22Rv1 (cell line): ENCODE results near the gene IGSF9.

Experiments
- ZFX ChIP-seq: fragments of 450-650 bp; IDR thresholded peaks from 2 replicates; pipeline ENCODE4 v1.6.1; 2017; ENCODE audit warnings: antibody characterized with exemption, borderline replicate concordance
- TF ChIP-seq, protein P1 (sequence below): fragments of 450-650 bp; IDR thresholded peaks from 2 replicates; pipeline ENCODE4 v1.5.1; 2017; ENCODE audit warnings: mild to moderate bottlenecking

DNA sequence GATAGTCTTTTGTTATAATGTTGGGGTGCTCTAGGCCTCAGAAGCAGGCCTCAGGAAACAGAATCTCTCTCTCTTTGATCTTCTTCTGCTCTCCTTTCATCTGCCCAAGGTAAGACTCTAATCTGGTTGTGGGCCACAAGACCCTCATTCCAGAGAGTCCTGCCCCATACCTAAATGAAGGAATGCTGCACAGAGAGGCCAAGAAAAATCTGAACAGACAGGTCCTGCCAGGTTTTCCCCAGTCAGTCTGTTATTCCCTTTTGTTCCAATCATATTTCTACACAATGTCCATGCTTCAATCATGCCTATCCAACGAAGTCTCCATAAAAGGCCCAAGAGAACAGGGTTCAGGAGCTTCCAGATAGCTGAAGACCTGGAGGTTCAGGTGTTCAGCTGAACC, 38.5 kb downstream of the IGSF9 start:
- TF ChIP-seq, protein P1, sequence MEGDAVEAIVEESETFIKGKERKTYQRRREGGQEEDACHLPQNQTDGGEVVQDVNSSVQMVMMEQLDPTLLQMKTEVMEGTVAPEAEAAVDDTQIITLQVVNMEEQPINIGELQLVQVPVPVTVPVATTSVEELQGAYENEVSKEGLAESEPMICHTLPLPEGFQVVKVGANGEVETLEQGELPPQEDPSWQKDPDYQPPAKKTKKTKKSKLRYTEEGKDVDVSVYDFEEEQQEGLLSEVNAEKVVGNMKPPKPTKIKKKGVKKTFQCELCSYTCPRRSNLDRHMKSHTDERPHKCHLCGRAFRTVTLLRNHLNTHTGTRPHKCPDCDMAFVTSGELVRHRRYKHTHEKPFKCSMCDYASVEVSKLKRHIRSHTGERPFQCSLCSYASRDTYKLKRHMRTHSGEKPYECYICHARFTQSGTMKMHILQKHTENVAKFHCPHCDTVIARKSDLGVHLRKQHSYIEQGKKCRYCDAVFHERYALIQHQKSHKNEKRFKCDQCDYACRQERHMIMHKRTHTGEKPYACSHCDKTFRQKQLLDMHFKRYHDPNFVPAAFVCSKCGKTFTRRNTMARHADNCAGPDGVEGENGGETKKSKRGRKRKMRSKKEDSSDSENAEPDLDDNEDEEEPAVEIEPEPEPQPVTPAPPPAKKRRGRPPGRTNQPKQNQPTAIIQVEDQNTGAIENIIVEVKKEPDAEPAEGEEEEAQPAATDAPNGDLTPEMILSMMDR: no peak
- no peak for TF ChIP-seq ZFX
